Activated naive CD4-positive, alpha-beta T cell treated with Interleukin-2 at 50 U/mL for 16 hours (primary cell): ENCODE measurements around the gene PIK3R1.
A peak's percentile ranks its signal among the peaks of the same experiment; 100 is the strongest.

ENCODE experiments used
- DNase-seq: peaks from one replicate; pipeline ENCODE4 v3.0.0-alpha.2; 2020

Gene PIK3R1

GRCh38 chr5:68215208-68215897 is at the start of gene PIK3R1:
TSS of gene PIK3R1 (plus strand) at chr5:68215756. CDS start at chr5:68226676, 10,920 bp downstream.
- DNase-seq: peak; percentile 93

DNA sequence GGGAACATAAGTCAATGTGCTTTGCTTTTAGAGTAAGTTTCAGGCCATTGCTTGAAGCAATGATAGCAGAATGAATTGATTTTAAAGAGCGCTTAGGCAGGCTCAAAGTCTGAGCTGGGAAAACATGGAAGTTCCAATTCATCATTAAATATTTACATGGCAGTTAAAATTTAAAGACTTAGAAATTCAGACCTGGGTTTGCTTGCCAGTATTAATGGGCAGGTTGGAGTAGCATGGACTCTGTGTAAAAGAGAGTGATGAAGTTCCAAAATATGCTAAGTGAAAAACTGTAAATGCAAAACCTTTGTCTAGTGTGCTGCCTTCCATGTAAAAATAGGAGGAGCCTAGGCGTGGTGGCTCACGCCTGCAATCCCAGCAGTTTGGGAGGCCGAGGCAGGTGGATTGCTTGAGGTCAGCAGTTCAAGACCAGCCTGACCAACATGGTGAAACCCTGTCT is 48.3 kb upstream of the PIK3R1 start:
- no peak for DNase-seq

DNA sequence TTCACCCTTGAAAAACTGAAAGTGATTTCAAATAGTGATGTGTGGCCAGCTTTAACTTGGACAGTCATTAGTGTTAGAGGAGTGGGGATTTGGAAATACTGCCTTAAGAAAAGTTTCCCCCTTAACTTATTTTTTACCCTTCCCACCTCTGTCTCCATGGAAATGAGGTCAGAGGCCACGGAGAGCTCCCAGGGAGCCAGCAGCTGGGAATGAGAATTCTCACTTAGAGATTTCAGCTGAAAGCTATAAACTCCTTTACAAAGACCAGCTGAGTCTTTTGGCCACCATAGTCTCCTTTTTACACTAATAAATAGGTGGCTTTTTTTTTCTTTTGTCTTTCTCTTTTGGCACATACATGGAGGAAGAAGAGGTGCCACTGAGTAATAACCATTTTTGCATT is 45.7 kb upstream of the PIK3R1 start:
- DNase-seq: no peak

GRCh38 chr5:68170826-68171558 is 44.6 kb upstream of the PIK3R1 start:
- DNase-seq: no peak

- DNase-seq: no peak
These were observed 43.2 kb upstream of the PIK3R1 start for GRCh38 chr5:68172314-68172713.

GRCh38 chr5:68173007-68173406 is 42.5 kb upstream of the PIK3R1 start:
- DNase-seq: no peak

DNA sequence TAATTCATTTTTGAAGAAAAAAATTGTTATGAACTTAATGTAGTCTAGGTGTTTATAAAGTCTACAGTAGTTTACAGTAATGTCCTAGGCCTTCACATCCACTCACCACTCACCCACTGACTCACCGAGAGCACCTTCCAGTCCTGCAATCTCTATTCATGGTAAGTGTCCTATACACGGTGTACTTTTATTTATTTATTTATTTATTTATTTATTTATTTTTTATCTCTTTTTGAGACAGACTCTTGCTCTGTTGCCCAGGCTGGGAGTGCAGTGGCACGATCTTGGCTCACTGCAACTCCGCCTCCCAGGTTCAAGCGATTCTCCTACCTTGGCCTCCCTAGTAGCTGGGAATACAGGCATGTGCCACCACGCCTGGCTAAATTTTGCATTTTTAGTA is 39.3 kb upstream of the PIK3R1 start:
- DNase-seq: no peak

GRCh38 chr5:68176802-68177479 is 38.6 kb upstream of the PIK3R1 start:
- no peak for DNase-seq

- DNase-seq: no peak
These were observed 37.9 kb upstream of the PIK3R1 start for GRCh38 chr5:68177676-68178075.

- peak; percentile 10 for DNase-seq
These were observed 37.0 kb upstream of the PIK3R1 start for GRCh38 chr5:68178579-68178978.

- DNase-seq: no peak
These were observed 35.2 kb upstream of the PIK3R1 start for GRCh38 chr5:68180121-68181038.

DNA sequence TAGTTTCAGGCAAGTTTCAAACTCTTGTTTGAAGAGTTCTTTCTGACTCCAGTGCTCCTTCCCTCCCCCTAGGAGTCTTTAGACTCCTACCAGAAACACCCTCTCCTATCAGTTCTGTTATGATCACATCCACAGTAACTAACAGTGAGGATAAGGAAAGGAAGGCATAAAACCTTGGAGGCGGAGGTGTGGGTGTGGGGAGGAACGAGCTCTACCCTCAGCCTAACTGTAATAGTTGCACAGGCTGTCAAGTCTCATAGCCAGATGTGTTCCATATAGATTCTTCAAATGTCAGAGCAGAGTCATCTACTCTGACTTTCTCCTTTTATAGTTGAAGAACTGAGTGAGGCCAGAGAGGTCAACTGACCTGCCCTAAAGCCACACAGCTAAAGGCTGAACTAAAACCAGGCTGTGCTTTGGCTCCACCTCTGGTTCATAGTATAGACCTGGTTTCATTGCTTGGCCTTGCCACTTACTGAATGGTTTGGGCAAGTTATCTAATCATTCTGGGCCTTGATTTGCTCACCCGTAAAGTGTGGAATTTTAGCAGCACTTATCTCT is 34.4 kb upstream of the PIK3R1 start:
- no peak for DNase-seq

GRCh38 chr5:68182094-68182493 is 33.5 kb upstream of the PIK3R1 start:
- no peak for DNase-seq

DNA sequence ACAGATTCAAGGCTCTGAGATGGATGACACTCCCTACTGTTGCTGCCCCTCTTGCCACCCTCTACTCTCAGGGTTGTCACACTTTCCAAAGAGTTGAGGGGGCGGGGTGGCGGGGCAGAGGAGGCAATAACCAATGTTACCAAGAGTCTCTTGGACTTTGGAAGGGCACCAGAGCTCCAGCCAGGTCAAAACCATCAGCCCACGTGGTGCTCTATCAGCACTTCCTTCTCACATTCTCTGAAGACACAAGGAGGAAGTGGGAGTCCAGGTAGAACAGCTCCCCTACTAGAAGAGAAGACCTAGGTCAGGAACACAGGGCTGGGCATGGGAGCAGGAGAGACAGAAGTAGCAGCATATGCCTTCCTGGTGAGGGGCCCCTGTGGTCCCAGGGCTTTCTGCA is 33.0 kb upstream of the PIK3R1 start:
- DNase-seq: no peak

DNA sequence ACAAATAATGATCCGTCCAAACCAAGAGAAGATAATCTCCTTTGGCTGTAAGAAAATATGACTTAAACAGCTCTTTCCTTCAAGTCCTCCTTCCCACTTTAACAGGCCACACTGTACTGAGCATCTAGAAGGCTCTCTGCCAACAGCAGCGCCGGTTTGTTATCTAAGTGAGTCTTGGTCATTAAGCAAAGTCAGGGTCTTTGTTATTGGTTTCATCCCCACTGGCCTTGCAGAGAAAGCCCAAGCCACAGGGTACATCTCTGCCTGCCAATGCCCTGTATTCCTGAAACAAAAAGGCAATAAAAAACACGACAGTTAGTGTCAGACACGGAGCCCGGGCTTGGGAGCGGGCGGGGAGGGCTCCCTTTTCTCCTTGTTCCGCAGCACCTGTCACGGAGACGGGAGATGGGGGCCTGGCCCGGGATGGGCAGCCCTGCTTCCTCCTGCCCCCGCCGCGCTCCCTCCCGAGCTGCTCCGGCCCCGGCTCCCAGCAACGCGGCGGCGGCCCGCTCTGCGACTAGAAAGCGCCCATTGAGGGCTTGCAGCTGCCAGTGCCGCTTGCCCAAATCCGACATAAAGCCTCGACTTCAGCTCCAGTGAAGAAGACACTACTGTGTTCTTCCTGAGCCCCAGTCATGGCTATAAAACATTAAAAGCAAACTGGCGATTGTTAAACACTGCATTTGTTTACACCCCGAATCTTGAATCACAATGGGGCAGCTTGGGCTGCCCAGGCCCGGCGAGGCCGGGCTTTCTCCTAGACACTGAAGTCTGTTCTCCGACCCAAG is 28.1 kb upstream of the PIK3R1 start:
- no peak for DNase-seq

GRCh38 chr5:68189171-68189570 is 26.4 kb upstream of the PIK3R1 start:
- DNase-seq: no peak

GRCh38 chr5:68189613-68190012 is 25.9 kb upstream of the PIK3R1 start:
- no peak for DNase-seq

DNA sequence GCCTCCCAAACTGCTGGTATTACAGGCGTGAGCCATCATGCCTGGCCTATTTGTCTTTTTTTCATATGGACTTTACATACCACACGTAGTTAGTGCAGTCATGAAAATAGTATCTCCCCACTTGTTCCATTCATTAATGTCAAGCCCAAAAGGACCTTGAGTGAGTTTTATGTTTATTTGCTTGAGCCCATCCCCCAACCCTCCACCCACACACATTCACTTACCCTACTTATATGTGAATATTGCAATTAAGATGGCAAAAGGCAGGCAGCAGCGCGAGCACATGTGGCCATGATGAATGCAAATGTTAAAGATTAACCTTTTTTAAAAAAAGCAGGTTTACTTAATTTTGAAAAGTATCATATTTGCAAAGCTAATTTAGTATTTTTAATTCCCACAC is 24.9 kb upstream of the PIK3R1 start:
- DNase-seq: no peak

- DNase-seq: no peak
These were observed 24.3 kb upstream of the PIK3R1 start for GRCh38 chr5:68191083-68191791.

GRCh38 chr5:68192679-68193060 is 22.9 kb upstream of the PIK3R1 start:
- no peak for DNase-seq

DNA sequence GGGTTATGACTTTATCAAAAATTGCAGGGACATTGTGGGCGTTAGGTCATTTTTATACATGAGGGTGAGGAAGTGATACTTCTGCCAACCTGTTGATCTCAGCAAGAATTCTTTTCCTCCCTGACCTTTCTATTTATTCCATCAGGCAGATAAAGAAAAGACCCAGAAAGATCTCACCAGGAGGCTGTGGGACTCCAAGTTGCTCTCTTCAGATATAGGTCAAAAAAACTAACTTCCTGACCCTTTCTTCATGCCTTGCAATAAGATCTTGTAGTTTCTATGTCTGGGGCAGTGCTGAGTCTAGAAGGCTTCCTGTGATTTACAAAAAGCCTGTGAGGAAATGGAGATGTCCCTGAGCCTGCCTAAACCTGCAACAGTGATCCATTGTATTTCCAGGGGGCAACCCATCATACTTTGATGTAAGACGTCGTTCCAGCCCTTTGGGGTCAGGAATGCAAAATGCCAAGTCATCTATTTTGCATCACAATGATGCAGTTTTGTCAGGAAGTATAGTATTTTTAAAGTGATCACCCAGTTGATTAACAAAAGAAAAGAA is 22.0 kb upstream of the PIK3R1 start:
- no peak for DNase-seq
